GM04504 (cell line): ENCODE results near the gene OR2A1.
"Not testable (repeated sequence)": the region's sequence is repeated elsewhere in the genome, so short reads cannot be mapped to it uniquely, and the experiment has no call there.

Experiments
- DNase-seq: peaks from one replicate; pipeline ENCODE4 v3.0.0-alpha.2; 2012; ENCODE audit warnings: low read depth

The OR2A1 gene

DNA sequence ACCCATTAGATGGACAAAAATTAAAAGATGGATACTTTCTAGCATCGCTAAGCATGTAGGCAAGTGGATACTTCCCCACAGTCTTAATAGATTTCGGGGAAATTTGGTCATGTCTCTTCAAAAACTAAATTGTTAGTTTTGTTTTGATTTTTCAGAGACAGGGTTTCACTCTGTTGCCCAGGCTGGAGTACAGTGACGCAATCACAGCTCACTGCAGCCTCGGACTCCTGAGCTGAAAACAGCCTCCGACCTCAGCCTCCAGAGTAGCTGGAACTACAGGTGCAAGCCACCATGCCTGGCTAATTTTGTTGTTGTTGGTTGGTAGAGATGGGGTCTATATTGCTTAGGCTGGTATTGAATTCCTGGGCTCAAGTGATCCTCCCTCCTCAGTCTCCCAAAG is 13.6 kb downstream of the OR2A1 start:
- not testable (repeated sequence) for DNase-seq

- not testable (repeated sequence) for DNase-seq
Observed at GRCh38 chr7:144330044-144330443, 17.8 kb downstream of the OR2A1 start.

GRCh38 chr7:144331221-144331995 is 19.2 kb downstream of the OR2A1 start:
- DNase-seq, result not testable (repeated sequence)

GRCh38 chr7:144331996-144332288 is 19.7 kb downstream of the OR2A1 start:
- not testable (repeated sequence) for DNase-seq

DNA sequence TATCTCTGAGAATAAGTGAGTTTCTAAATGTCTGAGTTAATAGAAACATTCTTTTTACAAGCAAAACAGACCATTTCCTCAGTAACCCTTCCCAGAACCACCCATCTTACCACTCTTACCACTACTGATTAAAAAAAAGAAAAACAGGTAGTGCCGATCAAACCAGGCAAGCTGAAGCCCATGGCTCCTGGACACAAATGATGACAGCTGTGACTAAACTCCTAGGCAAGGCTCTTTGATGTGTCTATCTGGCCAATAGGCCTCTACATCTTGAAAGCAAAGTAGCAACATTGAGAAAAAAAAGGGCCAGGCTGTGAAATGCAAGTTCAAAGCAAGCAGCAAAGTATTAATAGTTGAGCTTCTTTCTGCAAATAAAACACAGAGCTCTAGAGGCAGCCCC is 36.4 kb downstream of the OR2A1 start:
- not testable (repeated sequence) for DNase-seq

GRCh38 chr7:144351667-144352066 is 39.4 kb downstream of the OR2A1 start:
- DNase-seq, result not testable (repeated sequence)

DNA sequence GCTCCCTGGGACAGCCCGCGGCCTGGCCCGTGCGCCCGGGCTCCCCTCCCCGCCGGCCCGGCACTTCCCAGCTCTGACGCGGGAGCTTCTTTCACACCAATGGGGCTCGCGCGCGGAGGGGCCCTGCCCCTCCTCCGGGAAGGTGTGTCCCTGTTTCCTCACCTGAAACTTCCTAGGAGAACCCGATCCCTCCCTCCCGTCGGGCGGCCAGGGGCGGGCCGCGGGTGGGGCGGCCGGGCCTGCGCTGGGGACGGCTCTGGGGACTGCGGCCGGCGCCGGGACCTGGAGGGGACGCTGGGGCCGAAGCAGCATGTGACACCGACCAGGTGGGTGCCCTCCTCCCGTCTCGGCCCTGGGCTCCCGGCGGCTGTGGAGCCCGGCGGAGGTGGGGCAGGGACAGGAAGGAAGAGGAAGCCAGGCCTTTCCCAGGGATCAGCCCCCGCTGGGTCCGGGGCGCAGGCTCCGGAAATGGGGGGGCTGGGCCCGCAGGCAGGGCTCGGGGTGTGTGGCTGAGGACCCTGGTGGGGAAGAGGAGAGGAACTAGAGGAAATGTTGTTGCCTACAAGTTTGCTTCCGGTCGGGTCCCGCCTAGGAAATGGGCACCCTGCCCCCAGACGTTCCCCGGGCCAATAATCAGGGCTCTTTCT is 43.1 kb downstream of the OR2A1 start, which contains the start of gene ARHGEF5:
TSS of gene ARHGEF5 (plus strand) at position 227 of the 647 bp plus-strand sequence. CDS start 7,268 bp downstream, outside the sequence.
- DNase-seq, result not testable (repeated sequence)

DNA sequence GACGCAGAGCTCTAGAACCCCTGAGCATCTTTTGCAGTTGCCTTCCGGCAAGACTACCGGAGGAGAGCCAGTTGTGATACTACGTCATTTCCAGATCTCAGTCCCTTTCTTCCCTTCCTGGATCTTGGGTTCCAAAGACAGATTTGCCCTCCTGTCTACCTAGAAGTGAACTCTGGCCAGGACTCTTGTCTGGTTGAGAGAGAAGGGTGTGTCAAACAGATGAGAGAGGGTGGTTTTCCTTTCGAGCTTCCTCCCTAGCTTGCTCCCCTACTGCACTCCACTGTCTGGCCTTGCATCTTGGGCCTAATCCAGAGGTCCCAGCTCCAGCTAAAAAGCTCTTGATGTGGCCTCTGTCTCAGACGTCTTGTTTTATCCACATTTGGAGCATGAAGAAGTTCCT is 44.0 kb downstream of the OR2A1 start:
- not testable (repeated sequence) for DNase-seq

GRCh38 chr7:144356860-144357259 is 44.6 kb downstream of the OR2A1 start:
- DNase-seq, result not testable (repeated sequence)

DNA sequence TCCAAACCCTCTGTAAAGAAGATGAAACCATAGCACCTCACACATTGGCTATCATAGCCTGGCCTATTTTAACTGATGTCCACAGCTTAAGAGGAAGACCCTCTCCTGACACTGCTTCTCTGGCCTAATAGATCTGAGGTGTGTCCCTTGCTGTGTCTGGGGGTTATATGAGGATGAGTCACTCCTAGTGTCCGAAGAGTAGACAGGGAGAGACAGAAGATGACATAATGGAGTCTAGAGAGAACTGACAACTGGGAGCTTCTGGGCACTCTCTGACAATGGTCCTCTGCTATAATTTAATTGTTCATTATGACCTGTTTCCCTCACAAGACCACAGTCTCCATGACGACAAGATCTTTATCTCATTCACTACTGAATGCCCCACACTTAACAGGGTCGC is 49.8 kb downstream of the OR2A1 start:
- not testable (repeated sequence) for DNase-seq

- not testable (repeated sequence) for DNase-seq
Observed at GRCh38 chr7:144365523-144365922, 53.3 kb downstream of the OR2A1 start.

DNA sequence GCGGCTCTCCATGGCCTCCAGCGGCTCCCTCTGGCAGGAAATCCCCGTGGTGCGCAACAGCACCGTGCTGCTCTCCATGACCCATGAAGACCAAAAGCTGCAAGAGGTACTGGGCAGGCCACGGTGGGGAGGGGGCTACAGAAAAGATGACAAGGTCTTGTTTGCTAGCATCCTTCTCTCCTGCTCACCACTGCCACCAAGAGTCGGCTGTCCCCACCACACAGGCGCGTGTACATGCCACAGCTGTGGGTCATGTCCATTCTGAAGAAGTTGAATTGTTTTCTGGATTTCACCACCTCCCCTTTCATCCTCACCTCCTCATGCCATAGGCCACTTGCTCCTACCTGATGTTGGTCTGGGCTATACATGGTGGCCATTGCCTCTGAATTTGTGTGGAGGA is 55.0 kb downstream of the OR2A1 start:
- not testable (repeated sequence) for DNase-seq

GRCh38 chr7:144369221-144369620 is 57.0 kb downstream of the OR2A1 start:
- not testable (repeated sequence) for DNase-seq
